ENCODE measurements around the gene LBX2. TPM values are rescaled to one million over a fixed set of nuclear protein-coding genes. Genes with fewer than 3 reads are reported as not detected.

LBX2 gene
- total RNA-seq, 1 experiment from 2014 or later: not detected

- CTCF ChIA-PET: no interaction called here
- H3K27ac ChIP-seq (ENCODE audit: low read depth, low read length, poor library complexity, severe bottlenecking): no peak overlapping the region
- POLR2A ChIA-PET (ENCODE audit: low non-redundant PET): no interaction called here
- peaks cover 14% of the 10 kb centered on the region for H3K27me3 ChIP-seq (replicated peaks; ENCODE audit: insufficient read depth, low read depth, low read length, poor library complexity)
- intact Hi-C loops (cut with micrococcal nuclease; ENCODE audit: unreplicated experiment): no loop called here
- H3K4me3 ChIP-seq (ENCODE audit: low read depth, low read length, poor library complexity, severe bottlenecking): no peak overlapping the region
- peaks cover 10% of the 10 kb centered on the region for H3K4me1 ChIP-seq (ENCODE audit: insufficient read depth, low read length, poor library complexity, severe bottlenecking)
- DNase-seq (ENCODE audit: low spot score): no peak
- TF ChIP-seq EZH2 (IDR thresholded peaks at IDR 0.05; ENCODE audit: borderline replicate concordance, low read depth, low read length, poor library complexity, severe bottlenecking) (no peak), CTCF (conservative IDR thresholded peaks at IDR 0.05; ENCODE audit: low read depth, low read length) (no peak)
- BruUV-seq (replicated peaks): no TSS peak
- H3K9me3 ChIP-seq (ENCODE audit: low read depth, low read length, poor library complexity, severe bottlenecking): no peaks in the 10 kb centered on the region
- H3K36me3 ChIP-seq (ENCODE audit: insufficient read depth, low read length, poor library complexity, severe bottlenecking): no peaks in the 10 kb centered on the region
Measured at GRCh38 chr2:74544634-74545033, 45.2 kb upstream of the LBX2 start.

GRCh38 chr2:74542978-74543377 is 43.6 kb upstream of the LBX2 start:
- Histone ChIP-seq H3K4me1 (ENCODE audit: insufficient read depth, low read length, poor library complexity, severe bottlenecking) (peaks cover 4% of the 10 kb centered on the region), H3K27me3 (replicated peaks; ENCODE audit: insufficient read depth, low read depth, low read length, poor library complexity) (peaks cover 17% of the 10 kb centered on the region), H3K4me3 (ENCODE audit: low read depth, low read length, poor library complexity, severe bottlenecking) (no peak overlapping the region), H3K27ac (ENCODE audit: low read depth, low read length, poor library complexity, severe bottlenecking) (no peak overlapping the region), H3K9me3 (ENCODE audit: low read depth, low read length, poor library complexity, severe bottlenecking) (no peaks in the 10 kb centered on the region), H3K36me3 (ENCODE audit: insufficient read depth, low read length, poor library complexity, severe bottlenecking) (no peaks in the 10 kb centered on the region)
- TF ChIP-seq EZH2 (IDR thresholded peaks at IDR 0.05; ENCODE audit: borderline replicate concordance, low read depth, low read length, poor library complexity, severe bottlenecking): no peak
- no peak for TF ChIP-seq CTCF (conservative IDR thresholded peaks at IDR 0.05; ENCODE audit: low read depth, low read length)
- POLR2A ChIA-PET (ENCODE audit: low non-redundant PET): no interaction called here
- CTCF ChIA-PET: no interaction called here
- intact Hi-C loops (cut with micrococcal nuclease; ENCODE audit: unreplicated experiment): no loop called here
- BruUV-seq (replicated peaks): no TSS peak
- no peak for DNase-seq (ENCODE audit: low spot score)

GRCh38 chr2:74540291-74540690 is 40.9 kb upstream of the LBX2 start:
- DNase-seq (ENCODE audit: low spot score): no peak
- Histone ChIP-seq H3K27me3 (replicated peaks; ENCODE audit: insufficient read depth, low read depth, low read length, poor library complexity) (peaks cover 10% of the 10 kb centered on the region), H3K4me1 (ENCODE audit: insufficient read depth, low read length, poor library complexity, severe bottlenecking) (peaks cover 4% of the 10 kb centered on the region), H3K4me3 (ENCODE audit: low read depth, low read length, poor library complexity, severe bottlenecking) (no peak overlapping the region), H3K27ac (ENCODE audit: low read depth, low read length, poor library complexity, severe bottlenecking) (no peak overlapping the region), H3K36me3 (ENCODE audit: insufficient read depth, low read length, poor library complexity, severe bottlenecking) (no peaks in the 10 kb centered on the region), H3K9me3 (ENCODE audit: low read depth, low read length, poor library complexity, severe bottlenecking) (no peaks in the 10 kb centered on the region)
- POLR2A ChIA-PET (ENCODE audit: low non-redundant PET): no interaction called here
- CTCF ChIA-PET: no interaction called here
- no TSS peak for BruUV-seq (replicated peaks)
- TF ChIP-seq EZH2 (IDR thresholded peaks at IDR 0.05; ENCODE audit: borderline replicate concordance, low read depth, low read length, poor library complexity, severe bottlenecking): no peak
- no peak for TF ChIP-seq CTCF (conservative IDR thresholded peaks at IDR 0.05; ENCODE audit: low read depth, low read length)
- intact Hi-C loops (cut with micrococcal nuclease; ENCODE audit: unreplicated experiment): no loop called here
